Endodermal cell (in vitro differentiated cells): ENCODE results near the gene VSX2. TPM values are rescaled to one million over a fixed set of nuclear protein-coding genes. Genes with fewer than 3 reads are reported as not detected.

Experiments used
- DNase-seq: peaks from one replicate; pipeline ENCODE4 v3.0.0-alpha.2; 2017
- H3K27ac ChIP-seq: 2 replicates; pipeline ENCODE4 v1.5.1; 2013; ENCODE audit warnings: mild to moderate bottlenecking, low read depth, low read length, moderate library complexity
- H3K27me3 ChIP-seq: 2 replicates; pipeline ENCODE4 v1.6.1; 2013; ENCODE audit warnings: mild to moderate bottlenecking, low read length, moderate library complexity; ENCODE audit not compliant: insufficient read depth, control insufficient read depth, poor library complexity, severe bottlenecking
- H3K36me3 ChIP-seq: 2 replicates; pipeline ENCODE4 v1.7.0; 2013; ENCODE audit warnings: mild to moderate bottlenecking, low read length, moderate library complexity; ENCODE audit not compliant: control insufficient read depth, insufficient read depth
- H3K4me1 ChIP-seq: one replicate; pipeline ENCODE4 v1.7.0; 2013; ENCODE audit warnings: low read length; ENCODE audit not compliant: control insufficient read depth, insufficient read depth
- H3K4me3 ChIP-seq: 2 replicates; pipeline ENCODE4 v1.5.1; 2013; ENCODE audit warnings: mild to moderate bottlenecking, low read length, moderate library complexity
- H3K9ac ChIP-seq: 2 replicates; pipeline ENCODE4 v1.6.1; 2013; ENCODE audit warnings: mild to moderate bottlenecking, low read length, moderate library complexity; ENCODE audit not compliant: poor library complexity, severe bottlenecking; ENCODE audit errors: extremely low read depth
- H3K9me3 ChIP-seq: 2 replicates; pipeline ENCODE4 v1.6.1; 2013; ENCODE audit warnings: mild to moderate bottlenecking, low read length, moderate library complexity; ENCODE audit not compliant: control insufficient read depth
- H3K27ac Mint-ChIP-seq: 2 replicates; pipeline ENCODE4 v1.8.0; 2020; ENCODE audit warnings: mixed read lengths
- H3K27me3 Mint-ChIP-seq: 2 replicates; pipeline ENCODE4 v1.8.0; 2021; ENCODE audit warnings: mild to moderate bottlenecking, mixed read lengths; ENCODE audit not compliant: insufficient read depth
- H3K36me3 Mint-ChIP-seq: 2 replicates; pipeline ENCODE4 v1.8.0; 2020; ENCODE audit warnings: low read depth, mixed read lengths
- H3K4me1 Mint-ChIP-seq: 2 replicates; pipeline ENCODE4 v1.8.0; 2020; ENCODE audit warnings: mixed read lengths
- H3K4me3 Mint-ChIP-seq: 2 replicates; pipeline ENCODE4 v1.8.0; 2020; ENCODE audit warnings: mild to moderate bottlenecking, moderate library complexity, mixed read lengths
- H3K9me3 Mint-ChIP-seq: 2 replicates; pipeline ENCODE4 v1.8.0; 2020; ENCODE audit warnings: mild to moderate bottlenecking, mixed read lengths
- WGBS, 2 experiments: methylation state at CpG; one replicate each; pipeline versions ENCODE4 v1.1.5 to v1.1.7; 2013; ENCODE audit warnings: missing lambda C conversion rate in 2 of 2, mixed read lengths in 1 of 2; ENCODE audit not compliant: insufficient coverage in 1 of 2, insufficient read length in 1 of 2; 5-methylcytosine and 5-hydroxymethylcytosine counted together
- total RNA-seq, 2 donors: library from RNA; stranded (reverse); fragmentation: NEBNext Ultra II Directional in 1 of 2; extraction: Animal tissue kit (Norgen Biotek cat#: 25700) in 1 of 2; gene quantifications; 2 replicates in 1 of 2; 3 replicates in 1 of 2; pipeline ENCODE4 v1.2.1, GENCODE V29; 2021
- TF ChIP-seq, protein P1 (sequence below): fragments of 200-600 bp; sonication (generic); conservative IDR thresholded peaks from 2 replicates; pipeline ENCODE4 v1.5.0; 2021; ENCODE audit warnings: antibody characterized with exemption, mild to moderate bottlenecking

The VSX2 gene
- total RNA-seq, 2 donors from 2014 or later = not detected

DNA sequence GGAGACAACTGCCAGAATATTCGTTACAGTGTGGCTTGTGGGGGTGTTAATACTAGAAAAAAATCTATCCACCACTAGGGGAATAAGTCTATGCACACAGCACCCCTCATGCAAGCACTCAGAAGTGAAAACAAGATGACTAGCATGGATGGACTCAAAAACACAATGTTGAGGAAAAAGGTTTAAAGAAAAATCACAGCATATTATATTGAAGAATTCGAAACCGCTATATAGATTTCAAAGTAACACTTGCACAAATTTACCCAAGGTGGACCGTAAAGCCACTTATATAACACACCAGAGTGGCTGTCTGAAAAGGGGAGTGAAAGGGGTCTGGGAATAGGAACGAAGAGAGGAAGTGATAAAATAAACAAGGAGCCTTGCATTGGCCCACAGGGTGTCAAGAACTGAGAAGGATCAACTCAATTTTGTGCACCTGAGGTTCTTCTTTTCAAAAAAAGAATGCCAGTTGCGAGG lies 62.9 kb downstream of the VSX2 start:
- Histone ChIP-seq H3K36me3 (peaks cover 30% of the 10 kb centered on the region), H3K4me3 (peak overlapping the region; percentile 100), H3K27ac (peak overlapping the region; percentile 80), H3K4me1 (no peaks in the 10 kb centered on the region), H3K9ac (peak overlapping the region; percentile 82), H3K27me3 (no peaks in the 10 kb centered on the region), H3K9me3 (no peaks in the 10 kb centered on the region)
- Mint-ChIP-seq H3K36me3 (peaks cover 29% of the 10 kb centered on the region), H3K27me3 (peaks cover 6% of the 10 kb centered on the region), H3K4me3 (peak overlapping the region; percentile 87), H3K27ac (peak overlapping the region; percentile 86), H3K9me3 (no peaks in the 10 kb centered on the region), H3K4me1 (peaks cover 19% of the 10 kb centered on the region)
- no peak for DNase-seq
- WGBS, 2 experiments = 0% methylated on average over 2 to 3 of the region's 6 CpGs
- TF ChIP-seq, protein P1, sequence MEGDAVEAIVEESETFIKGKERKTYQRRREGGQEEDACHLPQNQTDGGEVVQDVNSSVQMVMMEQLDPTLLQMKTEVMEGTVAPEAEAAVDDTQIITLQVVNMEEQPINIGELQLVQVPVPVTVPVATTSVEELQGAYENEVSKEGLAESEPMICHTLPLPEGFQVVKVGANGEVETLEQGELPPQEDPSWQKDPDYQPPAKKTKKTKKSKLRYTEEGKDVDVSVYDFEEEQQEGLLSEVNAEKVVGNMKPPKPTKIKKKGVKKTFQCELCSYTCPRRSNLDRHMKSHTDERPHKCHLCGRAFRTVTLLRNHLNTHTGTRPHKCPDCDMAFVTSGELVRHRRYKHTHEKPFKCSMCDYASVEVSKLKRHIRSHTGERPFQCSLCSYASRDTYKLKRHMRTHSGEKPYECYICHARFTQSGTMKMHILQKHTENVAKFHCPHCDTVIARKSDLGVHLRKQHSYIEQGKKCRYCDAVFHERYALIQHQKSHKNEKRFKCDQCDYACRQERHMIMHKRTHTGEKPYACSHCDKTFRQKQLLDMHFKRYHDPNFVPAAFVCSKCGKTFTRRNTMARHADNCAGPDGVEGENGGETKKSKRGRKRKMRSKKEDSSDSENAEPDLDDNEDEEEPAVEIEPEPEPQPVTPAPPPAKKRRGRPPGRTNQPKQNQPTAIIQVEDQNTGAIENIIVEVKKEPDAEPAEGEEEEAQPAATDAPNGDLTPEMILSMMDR = peak; percentile 69

DNA sequence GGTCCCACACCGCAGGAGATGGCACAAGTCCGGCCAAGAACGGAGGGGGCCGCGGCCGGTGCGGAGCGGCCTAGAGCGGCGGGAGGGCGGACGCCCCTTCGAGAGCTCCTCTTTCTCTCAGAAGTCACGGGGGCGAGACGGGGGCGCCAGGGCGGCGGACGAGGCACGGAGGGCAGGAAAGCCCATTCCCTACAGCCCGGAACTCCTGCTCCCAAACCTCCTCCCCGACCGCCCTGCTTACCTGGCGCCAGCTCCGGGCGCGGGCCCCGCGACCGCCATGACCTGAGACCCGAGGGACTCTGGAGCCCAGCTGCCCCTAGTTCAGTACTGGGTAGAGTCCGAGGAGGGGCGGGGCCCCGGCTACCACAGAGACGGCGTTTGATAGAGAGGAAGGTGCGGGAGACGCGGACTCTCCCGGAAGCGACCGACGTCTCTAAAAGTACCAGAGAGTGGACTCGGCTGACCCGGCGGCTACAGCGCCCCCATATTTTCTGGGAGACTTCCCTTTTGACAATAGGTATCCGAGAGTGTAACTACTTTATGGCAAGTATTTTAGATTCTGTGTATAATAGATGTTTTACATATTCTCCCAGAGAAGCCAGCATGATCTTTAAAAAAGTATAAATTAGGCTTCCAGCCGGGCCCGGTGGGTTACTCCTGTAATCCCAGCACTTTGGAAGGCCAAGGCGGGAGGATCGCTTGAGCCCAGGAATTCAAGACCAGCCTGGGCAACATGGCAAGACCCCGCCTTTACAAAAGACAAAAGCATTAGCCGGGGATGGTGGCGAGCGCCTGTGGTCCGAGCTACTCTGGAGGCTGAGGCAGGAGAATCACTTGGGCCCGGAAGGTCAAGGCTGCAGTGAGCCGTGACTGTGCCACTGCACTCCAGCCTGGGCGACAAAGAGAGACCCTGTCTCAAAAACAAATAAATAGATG lies 63.7 kb downstream of the VSX2 start, which contains the start of gene ABCD4:
ABCD4 (minus strand) TSS at position 301 of the 936 bp plus-strand sequence; CDS start at position 279, 22 bp downstream.
- Histone ChIP-seq H3K27ac (peak within 1 kb of the TSS; percentile 80), H3K4me1 (no peaks in the 10 kb centered on the region), H3K36me3 (peaks cover 23% of the 10 kb centered on the region), H3K27me3 (no peaks in the 10 kb centered on the region), H3K9me3 (no peaks in the 10 kb centered on the region), H3K9ac (peak within 1 kb of the TSS; percentile 82), H3K4me3 (peak within 1 kb of the TSS; percentile 100)
- DNase-seq = peak; percentile 99
- Mint-ChIP-seq H3K9me3 (no peaks in the 10 kb centered on the region), H3K27ac (peak within 1 kb of the TSS; percentile 86), H3K27me3 (peaks cover 6% of the 10 kb centered on the region), H3K4me1 (peaks cover 19% of the 10 kb centered on the region), H3K4me3 (peak within 1 kb of the TSS; percentile 87), H3K36me3 (peaks cover 22% of the 10 kb centered on the region)
- 15 to 23% methylated on average over 34 to 61 of the region's 61 CpGs for WGBS, 2 experiments
- TF ChIP-seq, protein P1 = peak; percentile 67

DNA sequence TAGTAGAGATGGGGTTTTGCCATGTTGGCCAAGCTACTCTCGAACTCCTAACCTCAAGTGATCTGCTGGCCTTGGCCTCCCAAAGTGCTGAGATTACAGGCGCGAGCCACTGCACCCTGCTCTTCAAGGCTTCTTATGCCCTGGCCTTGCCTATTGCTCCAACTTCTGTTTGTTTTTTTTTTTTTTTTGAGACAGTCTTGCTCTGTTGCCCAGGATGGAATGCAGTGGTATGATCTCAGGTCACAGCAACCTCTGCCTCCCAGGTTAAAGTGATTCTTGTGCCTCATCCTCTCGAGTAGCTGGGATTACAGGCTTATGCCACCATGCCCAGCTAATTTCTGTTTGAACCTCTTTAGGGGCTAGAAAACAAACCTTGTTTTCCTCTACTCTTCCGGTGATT lies 69.4 kb downstream of the VSX2 start:
- no peaks in the 10 kb centered on the region for H3K27me3 ChIP-seq
- peaks cover 8% of the 10 kb centered on the region for H3K27me3 Mint-ChIP-seq
- no peak overlapping the region for H3K4me3 ChIP-seq
- no peaks in the 10 kb centered on the region for H3K9me3 Mint-ChIP-seq
- H3K9ac ChIP-seq = no peak overlapping the region
- no peaks in the 10 kb centered on the region for H3K9me3 ChIP-seq
- TF ChIP-seq, protein P1 = no peak
- H3K36me3 Mint-ChIP-seq = no peaks in the 10 kb centered on the region
- H3K27ac ChIP-seq = no peak overlapping the region
- H3K4me3 Mint-ChIP-seq = no peak overlapping the region
- no peaks in the 10 kb centered on the region for H3K4me1 ChIP-seq
- H3K27ac Mint-ChIP-seq = no peak overlapping the region
- H3K36me3 ChIP-seq = no peaks in the 10 kb centered on the region
- no peaks in the 10 kb centered on the region for H3K4me1 Mint-ChIP-seq
- DNase-seq = no peak
- WGBS, 2 experiments = 88 to 98% methylated on average over 5 of the region's 5 CpGs
